GM21423 (cell line): ENCODE measurements around the gene TP53RK.

ENCODE experiments used
- ATAC-seq: cut with Tn5 transposase; IDR thresholded peaks from one replicate; pipeline ENCODE4 v1.9.1; 2021; ENCODE audit warnings: mild to moderate bottlenecking, moderate library complexity; ENCODE audit not compliant: unreplicated experiment

TP53RK gene

GRCh38 chr20:46640536-46641311, 48.5 kb downstream of the TP53RK start:
- ATAC-seq = no peak

GRCh38 chr20:46640044-46640443, 49.2 kb downstream of the TP53RK start:
- no peak for ATAC-seq

GRCh38 chr20:46639587-46639986, 49.7 kb downstream of the TP53RK start:
- no peak for ATAC-seq

- ATAC-seq = no peak
Measured at GRCh38 chr20:46638898-46639274, 50.4 kb downstream of the TP53RK start.

GRCh38 chr20:46638134-46638897, 50.9 kb downstream of the TP53RK start:
- ATAC-seq = no peak

- ATAC-seq = no peak
Measured at GRCh38 chr20:46637427-46638133, 51.7 kb downstream of the TP53RK start.

- no peak for ATAC-seq
Measured at GRCh38 chr20:46637020-46637419, 52.2 kb downstream of the TP53RK start.

- ATAC-seq = no peak
Measured at GRCh38 chr20:46636514-46636913, 52.7 kb downstream of the TP53RK start.

- no peak for ATAC-seq
Measured at GRCh38 chr20:46635514-46636136, 53.6 kb downstream of the TP53RK start.

- no peak for ATAC-seq
Measured at GRCh38 chr20:46634528-46634927, 54.7 kb downstream of the TP53RK start.
